Activated CD4-positive, alpha-beta T cell treated with anti-CD3 and anti-CD28 coated beads for 48 hours (primary cell): ENCODE measurements around the gene SIVA1.

Experiments
- DNase-seq: peaks from one replicate; pipeline ENCODE4 v3.0.0-alpha.2; 2020

SIVA1 gene

DNA sequence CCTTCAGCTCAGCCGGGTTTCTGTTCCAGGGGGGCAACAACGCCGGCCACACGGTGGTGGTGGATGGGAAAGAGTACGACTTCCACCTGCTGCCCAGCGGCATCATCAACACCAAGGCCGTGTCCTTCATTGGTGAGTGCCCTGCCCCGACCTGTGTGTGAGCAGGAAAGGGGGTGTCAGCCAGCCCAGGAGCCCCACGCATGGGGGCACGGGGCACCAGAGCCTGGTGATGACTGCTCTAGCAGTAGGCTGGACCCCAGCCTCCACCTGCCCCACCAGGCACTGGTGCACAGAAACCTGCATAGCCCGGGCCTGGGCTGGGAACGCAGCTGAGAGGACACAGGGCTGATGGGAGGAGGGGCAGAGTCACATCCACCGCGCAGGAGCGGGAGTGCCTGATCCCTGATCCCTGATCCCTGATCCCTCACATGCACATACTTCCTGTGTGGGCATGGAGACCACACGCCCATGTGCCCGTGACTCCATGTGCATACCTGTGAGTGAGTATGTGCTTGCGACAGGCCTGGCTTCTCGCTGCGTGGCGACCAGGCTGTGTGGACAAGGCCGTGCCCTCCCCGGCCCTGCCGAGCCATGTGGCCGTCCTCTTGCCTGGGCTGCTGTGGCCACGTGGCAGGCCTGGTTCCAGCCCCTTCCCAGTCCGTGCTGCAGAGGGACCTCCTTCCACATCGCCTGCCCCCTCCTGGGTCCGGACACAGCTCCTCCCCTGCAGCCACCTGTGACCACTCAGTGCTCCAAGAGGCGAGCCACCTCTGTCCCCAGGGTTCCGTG lies 17.8 kb upstream of the SIVA1 start:
- no peak for DNase-seq

GRCh38 chr14:104735830-104736642 lies 16.9 kb upstream of the SIVA1 start:
- DNase-seq: no peak

DNA sequence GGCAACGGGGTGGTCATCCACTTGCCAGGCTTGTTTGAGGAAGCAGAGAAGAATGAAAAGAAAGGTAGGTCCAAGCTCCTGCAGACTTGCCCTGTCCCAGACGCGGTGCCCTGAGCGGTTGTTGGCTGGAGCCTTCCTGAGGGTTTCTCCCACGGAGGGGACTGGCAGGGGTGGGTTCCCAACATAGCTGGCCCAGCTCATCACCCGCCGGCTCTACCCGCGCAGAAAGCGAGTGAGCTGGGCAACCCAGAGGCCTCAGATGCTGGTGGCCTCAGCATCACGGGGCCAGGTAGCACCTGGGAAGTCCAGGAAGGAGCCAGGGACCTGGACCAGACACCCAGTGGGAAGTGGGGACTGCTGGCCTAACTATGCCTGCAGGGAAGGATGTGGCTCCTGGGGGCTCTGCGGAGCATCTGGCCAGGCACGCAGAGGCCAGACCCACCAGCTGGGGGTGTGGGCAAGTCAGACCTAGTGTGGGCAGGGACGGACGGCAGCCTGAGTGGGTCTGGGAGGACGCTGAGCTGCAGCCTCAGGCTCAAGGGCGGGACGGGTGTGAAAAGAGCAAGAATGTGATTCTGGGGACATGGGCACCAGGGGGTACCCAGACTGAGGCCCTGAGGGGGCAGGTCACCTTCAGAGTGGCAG lies 14.4 kb upstream of the SIVA1 start:
- DNase-seq: no peak

DNA sequence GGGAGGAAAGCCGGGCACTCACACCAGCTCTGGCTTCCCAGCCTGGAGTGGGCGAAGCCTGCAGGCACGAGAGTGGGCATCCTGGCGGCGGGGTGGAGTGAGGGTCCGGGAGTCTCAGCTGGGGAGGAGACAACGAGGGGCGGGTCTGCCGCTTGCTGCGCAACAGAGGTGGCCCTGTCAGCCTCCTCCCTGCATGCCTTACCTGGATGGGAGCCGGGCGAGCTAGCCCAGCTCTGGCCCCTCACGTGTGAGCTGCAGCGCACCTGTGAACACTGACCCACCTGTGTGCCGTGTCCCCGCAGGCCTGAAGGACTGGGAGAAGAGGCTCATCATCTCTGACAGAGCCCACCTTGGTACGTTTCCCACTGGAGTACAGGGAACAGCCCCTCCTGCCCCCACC lies 13.9 kb upstream of the SIVA1 start:
- no peak for DNase-seq

GRCh38 chr14:104739546-104740516 lies 13.1 kb upstream of the SIVA1 start:
- no peak for DNase-seq

DNA sequence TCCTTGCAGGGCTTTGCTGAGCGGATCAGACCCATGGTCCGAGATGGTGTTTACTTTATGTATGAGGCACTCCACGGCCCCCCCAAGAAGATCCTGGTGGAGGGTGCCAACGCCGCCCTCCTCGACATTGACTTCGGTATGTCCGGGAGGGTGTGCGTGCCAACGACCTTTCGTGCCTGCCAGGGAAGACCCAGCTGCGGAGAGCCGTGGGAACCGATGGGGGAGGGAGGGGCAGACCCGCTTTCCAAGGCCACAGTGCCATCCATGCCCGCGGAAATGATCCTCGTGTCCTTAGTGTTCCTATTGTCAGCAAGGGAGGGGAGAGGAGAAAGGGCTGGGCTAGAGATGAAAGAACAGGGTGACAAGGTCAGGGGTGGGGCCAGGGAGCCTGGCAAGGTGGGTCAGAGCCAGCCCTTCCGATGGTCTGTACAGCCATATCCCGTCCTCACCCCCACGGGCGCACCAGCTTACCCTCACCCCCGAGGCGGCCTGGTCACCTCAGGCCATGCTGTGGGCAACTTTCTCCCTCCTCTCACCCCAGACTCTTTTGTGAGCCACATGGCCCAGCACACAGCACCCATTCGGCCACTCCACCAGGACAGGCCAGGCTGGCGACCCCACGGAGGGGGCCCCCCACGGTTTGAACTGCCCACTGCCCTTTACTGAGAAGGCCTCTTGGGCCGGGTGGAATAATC lies 11.7 kb upstream of the SIVA1 start:
- no peak for DNase-seq

- no peak for DNase-seq
Observed at GRCh38 chr14:104741803-104742251, 11.1 kb upstream of the SIVA1 start.

DNA sequence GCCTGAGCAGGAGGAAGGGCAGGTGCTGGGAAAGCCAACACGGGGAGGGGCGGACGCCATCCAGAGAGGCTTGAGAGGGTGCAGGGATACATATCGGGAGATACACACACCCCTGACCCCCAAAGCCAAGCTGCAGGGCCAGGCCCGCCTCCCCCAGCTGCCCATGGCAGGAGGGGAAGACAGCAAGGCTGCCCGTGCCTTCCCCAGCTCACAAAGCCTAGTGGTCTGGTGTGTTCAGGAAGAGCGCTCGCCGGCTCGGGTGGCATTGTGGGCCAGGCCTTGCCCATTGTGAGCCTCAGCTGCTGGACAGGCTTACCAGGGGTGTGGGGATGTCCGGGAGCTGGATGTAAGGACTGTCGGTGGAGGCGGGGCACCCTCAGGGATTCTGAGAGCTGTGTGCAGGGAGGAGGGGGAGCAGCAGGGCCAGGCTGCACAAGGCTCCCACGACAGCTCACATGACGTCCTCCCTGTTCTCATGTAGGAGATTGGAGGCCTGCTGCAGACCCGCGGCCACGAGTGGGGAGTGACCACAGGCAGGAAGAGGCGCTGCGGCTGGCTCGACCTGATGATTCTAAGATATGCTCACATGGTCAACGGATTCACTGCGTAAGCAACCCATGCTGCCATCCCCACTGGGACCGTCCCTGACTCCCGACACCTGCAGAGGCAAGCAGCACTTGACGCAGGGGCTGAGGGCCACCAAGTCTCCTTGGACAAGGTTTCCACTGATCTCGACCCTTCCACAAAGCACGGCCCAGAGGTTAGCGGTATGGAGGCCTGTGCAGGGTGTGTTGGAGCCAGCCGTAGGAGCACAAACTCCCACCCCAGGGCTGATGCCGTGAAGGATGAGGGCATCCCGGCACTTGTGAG lies 10.1 kb upstream of the SIVA1 start:
- DNase-seq: no peak

DNA sequence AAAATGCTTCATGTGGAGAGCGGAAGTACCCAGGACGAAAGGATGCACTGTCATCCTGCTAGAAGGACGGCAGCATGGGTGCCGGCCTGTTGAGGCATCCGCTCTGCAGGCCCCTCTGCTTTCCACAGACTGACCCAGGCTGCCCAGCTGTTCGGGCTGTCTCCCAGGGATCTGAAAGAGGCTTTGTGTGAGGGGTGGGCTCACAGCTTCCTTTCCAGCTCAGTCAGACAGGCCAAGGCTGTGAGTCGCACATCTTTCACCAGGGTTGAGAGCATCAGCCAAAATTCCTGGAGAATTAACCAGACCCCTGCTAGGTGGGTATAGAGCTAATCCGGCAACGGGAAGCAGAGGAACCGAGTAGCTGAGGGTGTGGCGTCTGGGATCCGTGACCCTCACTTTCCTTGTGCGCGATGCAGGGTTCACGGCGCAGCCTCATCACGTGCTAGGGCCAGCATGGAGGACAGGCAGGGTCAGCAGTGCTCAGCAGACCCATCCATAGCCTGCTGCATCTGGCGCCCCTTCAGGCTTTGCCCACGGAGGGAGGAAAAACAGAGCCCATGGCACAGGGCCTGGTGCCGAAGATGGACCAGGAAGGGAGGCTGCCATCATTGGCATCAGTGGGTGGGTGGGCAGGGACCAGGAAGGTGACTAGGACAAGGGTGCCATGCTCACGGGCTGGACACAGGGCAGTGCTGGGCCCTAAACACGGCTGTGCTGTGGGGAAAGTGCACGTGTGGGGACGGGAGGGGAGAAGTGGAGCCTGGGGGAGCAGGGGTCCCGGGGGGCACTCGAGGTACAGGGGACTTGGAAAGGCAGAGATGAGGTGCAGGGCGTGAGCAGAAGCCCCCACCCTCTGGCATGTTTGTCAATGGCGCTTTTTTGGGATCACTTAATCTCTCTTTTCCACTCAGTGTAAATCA lies 9.2 kb upstream of the SIVA1 start:
- no peak for DNase-seq

DNA sequence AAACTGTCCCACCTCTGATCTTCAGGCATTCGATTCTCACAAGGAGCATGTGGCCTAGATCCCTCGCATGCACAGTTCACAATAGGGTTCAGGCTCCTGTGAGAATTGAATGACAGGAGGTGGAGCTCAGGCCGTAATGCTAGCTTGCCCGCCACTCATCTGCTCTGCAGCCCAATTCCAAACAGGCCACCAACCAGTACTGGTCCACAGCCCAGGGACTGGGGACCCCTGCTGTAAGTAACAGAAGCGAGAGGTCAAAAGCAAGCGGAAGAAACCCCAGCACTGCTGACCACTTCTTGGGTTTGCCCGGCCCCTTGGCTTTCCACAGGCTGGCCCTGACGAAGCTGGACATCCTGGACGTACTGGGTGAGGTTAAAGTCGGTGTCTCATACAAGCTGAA lies 8.5 kb upstream of the SIVA1 start:
- DNase-seq: no peak

DNA sequence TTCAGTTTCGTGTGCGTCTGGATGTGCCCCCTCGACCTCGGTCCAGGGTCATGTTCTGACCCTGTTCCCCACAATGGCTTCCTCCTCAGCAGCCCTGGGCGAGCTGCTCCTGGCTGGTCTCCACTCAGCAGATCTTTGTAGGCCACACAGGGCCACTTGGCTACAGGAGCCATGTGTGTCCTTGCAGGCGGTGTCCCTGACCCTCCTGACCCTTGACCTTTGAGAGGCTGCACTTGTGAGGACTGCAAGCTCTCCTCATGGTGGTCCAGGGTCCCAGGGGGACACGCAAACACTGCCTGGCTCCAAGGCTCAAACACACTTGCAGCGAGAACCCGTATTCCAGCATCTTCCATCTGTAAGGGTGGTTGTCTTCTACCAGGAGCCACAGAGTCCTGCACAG lies 7.5 kb upstream of the SIVA1 start:
- DNase-seq: no peak

- peak; percentile 32 for DNase-seq
Observed at GRCh38 chr14:104746071-104746545, 6.8 kb upstream of the SIVA1 start.

GRCh38 chr14:104746934-104747481 lies 5.9 kb upstream of the SIVA1 start:
- no peak for DNase-seq

DNA sequence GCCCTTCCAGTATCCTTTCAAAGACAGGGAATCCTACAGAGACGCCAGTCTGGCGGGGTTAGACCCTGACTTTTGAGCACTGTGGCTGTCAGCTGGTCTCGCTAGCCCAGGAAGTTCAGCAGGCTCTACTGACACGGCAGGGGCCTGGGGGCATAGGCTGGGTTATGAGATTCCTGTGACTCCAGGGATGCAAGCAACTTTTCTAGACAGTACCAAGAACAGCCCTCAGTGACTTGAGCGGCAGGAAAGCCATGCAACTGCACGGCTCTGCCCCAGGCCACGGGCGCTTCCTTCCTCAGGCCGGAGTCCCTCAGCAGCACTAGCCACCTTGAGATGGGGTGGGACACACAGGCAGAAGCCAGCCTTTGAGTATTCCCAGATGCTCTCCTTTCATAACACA lies 5.1 kb upstream of the SIVA1 start:
- no peak for DNase-seq

DNA sequence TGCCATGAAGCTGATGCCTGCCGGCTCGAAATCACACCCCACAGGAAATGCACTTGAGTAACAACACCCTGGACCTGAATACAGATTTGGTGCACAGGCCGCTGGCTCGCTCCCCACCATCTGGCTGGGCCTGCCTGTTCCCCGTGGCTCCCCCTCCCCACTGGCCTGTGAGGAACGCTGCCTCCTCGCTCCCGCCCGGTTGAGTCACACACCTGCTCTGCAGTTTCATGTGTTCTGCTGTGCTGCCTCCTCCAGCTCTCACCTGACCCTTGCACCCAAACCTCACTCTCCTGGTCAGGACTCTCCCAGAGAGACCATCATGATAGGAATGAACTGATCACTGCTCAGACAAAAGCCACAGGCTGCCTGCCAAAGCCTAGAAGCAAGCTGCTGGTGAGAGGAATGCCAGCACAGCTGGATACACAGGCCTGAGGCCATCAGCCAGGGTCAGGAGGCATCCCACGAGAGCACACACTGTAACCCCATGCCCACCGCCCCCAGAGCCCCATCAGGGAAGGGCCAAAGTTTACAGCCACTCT lies 3.8 kb upstream of the SIVA1 start:
- no peak for DNase-seq

GRCh38 chr14:104750056-104750752 lies 2.7 kb upstream of the SIVA1 start:
- no peak for DNase-seq

DNA sequence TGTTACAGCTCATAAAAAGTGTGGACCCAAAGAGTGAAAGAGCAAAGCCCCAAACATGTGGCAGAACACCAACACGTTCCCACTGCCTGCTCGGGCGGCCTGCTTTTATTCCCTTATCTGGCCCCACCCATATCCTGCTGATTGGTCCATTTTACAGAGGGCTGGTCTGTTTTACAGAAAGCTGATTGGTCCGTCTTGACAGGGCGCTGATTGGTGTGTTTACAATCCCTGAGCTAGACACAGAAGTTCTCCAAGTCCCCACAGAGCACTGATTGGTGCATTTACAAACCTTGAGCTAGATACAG lies 2.2 kb upstream of the SIVA1 start:
- peak; percentile 60 for DNase-seq
